HAP-1 (cell line): ENCODE measurements around the gene CDC45.
"Not testable (repeated sequence)": the region's sequence is repeated elsewhere in the genome, so short reads cannot be mapped to it uniquely, and the experiment has no call there.

ENCODE experiments used
- DNase-seq, 2 experiments: peaks; one replicate each; pipeline ENCODE4 v3.0.0-alpha.2; 2016 to 2020; ENCODE audit warnings: low spot score in 2 of 2
- H3K27me3 ChIP-seq: fragments of 250-450 bp; sonication (Bioruptor Pico); 2 replicates; pipeline ENCODE4 v1.5.1; 2020; ENCODE audit warnings: low read depth, mild to moderate bottlenecking, moderate library complexity
- H3K36me3 ChIP-seq: fragments of 250-450 bp; sonication (Bioruptor Pico); replicated peaks from 2 replicates; pipeline ENCODE4 v1.5.1; 2020; ENCODE audit warnings: mild to moderate bottlenecking
- H3K4me1 ChIP-seq: fragments of 250-450 bp; sonication (Bioruptor Pico); 2 replicates; pipeline ENCODE4 v1.5.1; 2020; ENCODE audit warnings: mild to moderate bottlenecking
- H3K4me3 ChIP-seq: fragments of 250-450 bp; sonication (Bioruptor Pico); 2 replicates; pipeline ENCODE4 v1.5.1; 2020; ENCODE audit warnings: mild to moderate bottlenecking, moderate library complexity
- H3K9me3 ChIP-seq: fragments of 250-450 bp; sonication (Bioruptor Pico); 2 replicates; pipeline ENCODE4 v1.5.1; 2020; ENCODE audit warnings: mild to moderate bottlenecking, moderate library complexity
- in situ Hi-C: fragments of 300-500 bp; cut with MboI; formaldehyde crosslinking; loops from 3 replicates; pipeline ENCODE4 v1.14.3; 2020; ENCODE audit warnings: low sequenced_read_pairs, inconsistent platforms, mixed read lengths

Gene CDC45, protein sequence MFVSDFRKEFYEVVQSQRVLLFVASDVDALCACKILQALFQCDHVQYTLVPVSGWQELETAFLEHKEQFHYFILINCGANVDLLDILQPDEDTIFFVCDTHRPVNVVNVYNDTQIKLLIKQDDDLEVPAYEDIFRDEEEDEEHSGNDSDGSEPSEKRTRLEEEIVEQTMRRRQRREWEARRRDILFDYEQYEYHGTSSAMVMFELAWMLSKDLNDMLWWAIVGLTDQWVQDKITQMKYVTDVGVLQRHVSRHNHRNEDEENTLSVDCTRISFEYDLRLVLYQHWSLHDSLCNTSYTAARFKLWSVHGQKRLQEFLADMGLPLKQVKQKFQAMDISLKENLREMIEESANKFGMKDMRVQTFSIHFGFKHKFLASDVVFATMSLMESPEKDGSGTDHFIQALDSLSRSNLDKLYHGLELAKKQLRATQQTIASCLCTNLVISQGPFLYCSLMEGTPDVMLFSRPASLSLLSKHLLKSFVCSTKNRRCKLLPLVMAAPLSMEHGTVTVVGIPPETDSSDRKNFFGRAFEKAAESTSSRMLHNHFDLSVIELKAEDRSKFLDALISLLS

DNA sequence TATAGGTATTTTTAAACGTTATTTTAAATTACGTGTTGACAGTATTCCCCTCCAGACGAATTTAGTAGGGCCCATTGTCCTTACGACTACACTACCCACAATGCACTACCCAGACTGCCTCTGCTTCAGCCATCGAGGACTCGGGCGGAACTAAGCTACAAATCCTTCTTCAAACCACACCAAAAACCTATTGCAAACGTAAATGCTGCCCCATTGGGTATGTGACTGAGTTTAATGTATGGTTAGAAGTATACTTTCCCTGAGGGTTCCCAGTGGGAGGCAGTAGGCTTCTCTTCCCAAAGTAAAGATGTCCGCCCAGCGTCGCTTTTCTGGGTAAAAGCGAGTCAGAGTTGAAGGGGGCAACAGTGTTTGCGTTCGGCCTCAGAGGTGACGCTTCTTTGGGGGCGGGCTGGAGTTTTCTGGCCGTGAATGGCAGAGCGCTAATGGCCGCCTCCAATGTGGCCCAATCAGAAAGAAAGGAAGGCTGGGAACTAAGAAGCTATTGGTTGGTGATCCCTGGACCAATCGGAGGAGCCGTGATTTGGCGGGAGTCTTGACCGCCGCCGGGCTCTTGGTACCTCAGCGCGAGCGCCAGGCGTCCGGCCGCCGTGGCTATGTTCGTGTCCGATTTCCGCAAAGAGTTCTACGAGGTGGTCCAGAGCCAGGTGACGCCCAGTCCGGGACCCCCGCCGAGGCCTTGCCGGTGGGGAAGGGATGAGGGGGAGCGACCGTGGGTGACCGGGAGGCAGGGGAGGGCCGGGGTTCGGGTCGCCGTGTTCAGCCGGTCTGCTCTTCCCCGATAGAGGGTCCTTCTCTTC is at the start of gene CDC45:
TSS of gene CDC45 (plus strand) at position 566 of the 818 bp plus-strand sequence. CDS start at position 615, 49 bp downstream.
- peaks cover 49% of the 10 kb centered on the region for H3K36me3 ChIP-seq
- in situ Hi-C loops, result no loop called here
- peak within 1 kb of the TSS; percentile 92 for H3K4me3 ChIP-seq
- H3K27me3 ChIP-seq, result no peaks in the 10 kb centered on the region
- no peaks in the 10 kb centered on the region for H3K9me3 ChIP-seq
- peak; percentile 96 to 99 for DNase-seq
- peaks cover 5% of the 10 kb centered on the region for H3K4me1 ChIP-seq

- Histone ChIP-seq H3K9me3 (no peaks in the 10 kb centered on the region), H3K36me3 (peaks cover 26% of the 10 kb centered on the region), H3K4me3 (peak overlapping the region; percentile 89), H3K27me3 (no peaks in the 10 kb centered on the region), H3K4me1 (peaks cover 13% of the 10 kb centered on the region)
- in situ Hi-C loops, result loop anchor here (25.0 kb wide), 2 partner anchors 432 to 468 kb away; partner anchors contain the start of genes GNB1L and RTL10
- DNase-seq, result peak in 1 of 2 experiments; percentile 58
Observed at GRCh38 chr22:19429950-19430889, 49.5 kb upstream of the CDC45 start.

GRCh38 chr22:19430890-19431541 is 48.7 kb upstream of the CDC45 start:
- peaks cover 33% of the 10 kb centered on the region for H3K36me3 ChIP-seq
- H3K4me1 ChIP-seq, result peaks cover 13% of the 10 kb centered on the region
- in situ Hi-C loops, result loop anchor here (25.0 kb wide), 2 partner anchors 431 to 469 kb away; partner anchors contain the start of genes GNB1L and RTL10
- no peaks in the 10 kb centered on the region for H3K9me3 ChIP-seq
- H3K27me3 ChIP-seq, result no peaks in the 10 kb centered on the region
- DNase-seq, result peak in 1 of 2 experiments; percentile 42
- H3K4me3 ChIP-seq, result peak overlapping the region; percentile 89

- in situ Hi-C loops, result loop anchor here (25.0 kb wide), 2 partner anchors 431 to 469 kb away; partner anchors contain the start of genes GNB1L and RTL10
- H3K4me1 ChIP-seq, result peaks cover 13% of the 10 kb centered on the region
- no peaks in the 10 kb centered on the region for H3K9me3 ChIP-seq
- peaks cover 40% of the 10 kb centered on the region for H3K36me3 ChIP-seq
- H3K27me3 ChIP-seq, result no peaks in the 10 kb centered on the region
- H3K4me3 ChIP-seq, result peak within 1 kb of the TSS; percentile 89
- DNase-seq, result peak; percentile 49 to 88
Observed at GRCh38 chr22:19431649-19432132, 48.0 kb upstream of the CDC45 start, which contains the start of gene HIRA. Gene HIRA (minus strand): TSS chr22:19431733. CDS start chr22:19431476, 257 bp downstream.

DNA sequence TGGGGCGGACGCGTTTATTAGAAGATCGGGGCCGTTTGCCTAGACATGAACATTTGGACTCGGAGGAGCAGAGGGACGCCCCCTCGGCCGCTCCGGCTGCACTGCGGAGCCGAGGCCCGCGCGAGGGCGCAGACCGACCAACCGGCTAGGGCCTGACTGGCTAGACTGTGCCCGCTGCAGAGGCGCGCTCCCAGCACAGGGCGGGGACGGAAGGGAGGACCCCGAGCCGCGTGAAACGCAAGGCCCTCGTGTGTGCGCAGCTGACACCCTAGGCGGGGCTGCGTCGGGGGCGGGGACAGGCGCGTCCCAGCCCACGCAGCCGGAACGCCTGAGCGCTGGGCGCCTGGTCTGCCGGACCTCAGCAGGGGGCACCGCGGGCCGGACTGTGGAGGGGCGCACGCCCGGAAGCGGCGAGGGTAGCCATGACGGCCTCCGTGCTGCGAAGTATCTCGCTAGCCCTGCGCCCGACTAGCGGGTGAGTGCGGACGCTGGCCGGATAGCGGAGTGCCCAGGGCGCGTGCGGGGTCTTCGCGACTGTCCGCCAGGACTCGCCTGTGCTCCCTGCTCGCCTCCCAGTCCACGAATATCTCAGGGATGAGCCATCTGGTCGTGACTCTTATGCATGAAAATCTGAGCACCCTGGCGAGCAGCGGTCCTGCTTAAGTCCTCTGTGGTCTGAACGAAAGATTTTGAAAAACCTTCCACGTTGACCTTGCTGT is 47.4 kb upstream of the CDC45 start, which contains the start of gene MRPL40:
TSS of gene MRPL40 (plus strand) at position 413 of the 719 bp plus-strand sequence. CDS start at position 423, 10 bp downstream.
- H3K36me3 ChIP-seq, result peaks cover 46% of the 10 kb centered on the region
- peaks cover 13% of the 10 kb centered on the region for H3K4me1 ChIP-seq
- peak; percentile 88 to 96 for DNase-seq

GRCh38 chr22:19434401-19434800 is 45.3 kb upstream of the CDC45 start:
- no peak for DNase-seq
- Histone ChIP-seq H3K9me3 (no peaks in the 10 kb centered on the region), H3K27me3 (no peaks in the 10 kb centered on the region), H3K4me3 (no peak overlapping the region), H3K4me1 (peaks cover 21% of the 10 kb centered on the region), H3K36me3 (peaks cover 45% of the 10 kb centered on the region)
- in situ Hi-C loops, result loop anchor here (25.0 kb wide), 2 partner anchors 428 to 472 kb away; partner anchors contain the start of genes GNB1L and RTL10

More for the DNA sequence above, 47.4 kb upstream of the CDC45 start, which contains the start of gene MRPL40:
- Histone ChIP-seq H3K27me3 (no peaks in the 10 kb centered on the region), H3K9me3 (no peaks in the 10 kb centered on the region), H3K4me3 (peak within 1 kb of the TSS; percentile 89)
- in situ Hi-C loops, result loop anchor here (25.0 kb wide), 2 partner anchors 430 to 470 kb away; partner anchors contain the start of genes GNB1L and RTL10

DNA sequence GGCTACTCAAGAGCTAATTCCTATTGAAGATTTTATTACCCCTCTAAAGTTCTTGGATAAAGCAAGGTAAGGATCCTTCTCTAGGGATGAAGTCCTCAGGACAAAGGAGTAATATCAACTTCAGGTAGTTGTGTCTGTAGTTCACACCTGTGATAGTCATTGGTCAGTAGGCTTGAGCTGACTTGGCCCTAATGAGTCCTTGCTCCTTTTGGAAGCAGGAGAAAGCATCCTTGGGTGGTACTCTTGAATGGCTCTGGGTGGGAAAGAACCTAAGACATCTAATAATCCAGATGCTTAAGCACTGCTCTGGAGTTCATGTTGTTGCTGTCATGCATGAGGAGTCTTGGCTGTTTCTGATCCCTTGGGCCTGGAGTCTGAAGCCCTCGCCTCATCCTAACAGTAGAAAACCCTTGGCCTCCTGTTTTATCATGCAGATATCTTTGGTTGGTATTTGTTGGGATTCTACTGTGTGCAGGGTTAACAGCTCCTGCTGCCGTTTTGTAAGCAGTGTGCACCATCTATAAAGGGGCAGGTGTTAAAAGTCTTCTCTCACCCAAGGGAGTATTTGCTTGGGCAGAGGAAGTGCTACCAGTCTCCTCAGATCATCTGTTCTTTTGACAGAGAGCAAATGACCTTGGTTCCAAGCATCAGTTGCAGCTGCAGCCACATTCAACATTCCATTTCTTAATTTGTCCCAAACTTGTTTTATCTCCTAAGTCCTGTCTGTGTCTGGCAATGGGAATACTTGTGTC is 44.7 kb upstream of the CDC45 start:
- in situ Hi-C loops, result loop anchor here (25.0 kb wide), 2 partner anchors 427 to 473 kb away; partner anchors contain the start of genes GNB1L and RTL10
- DNase-seq, result no peak
- H3K27me3 ChIP-seq, result no peaks in the 10 kb centered on the region
- H3K36me3 ChIP-seq, result peaks cover 41% of the 10 kb centered on the region
- no peaks in the 10 kb centered on the region for H3K9me3 ChIP-seq
- peaks cover 15% of the 10 kb centered on the region for H3K4me1 ChIP-seq
- H3K4me3 ChIP-seq, result no peak overlapping the region

DNA sequence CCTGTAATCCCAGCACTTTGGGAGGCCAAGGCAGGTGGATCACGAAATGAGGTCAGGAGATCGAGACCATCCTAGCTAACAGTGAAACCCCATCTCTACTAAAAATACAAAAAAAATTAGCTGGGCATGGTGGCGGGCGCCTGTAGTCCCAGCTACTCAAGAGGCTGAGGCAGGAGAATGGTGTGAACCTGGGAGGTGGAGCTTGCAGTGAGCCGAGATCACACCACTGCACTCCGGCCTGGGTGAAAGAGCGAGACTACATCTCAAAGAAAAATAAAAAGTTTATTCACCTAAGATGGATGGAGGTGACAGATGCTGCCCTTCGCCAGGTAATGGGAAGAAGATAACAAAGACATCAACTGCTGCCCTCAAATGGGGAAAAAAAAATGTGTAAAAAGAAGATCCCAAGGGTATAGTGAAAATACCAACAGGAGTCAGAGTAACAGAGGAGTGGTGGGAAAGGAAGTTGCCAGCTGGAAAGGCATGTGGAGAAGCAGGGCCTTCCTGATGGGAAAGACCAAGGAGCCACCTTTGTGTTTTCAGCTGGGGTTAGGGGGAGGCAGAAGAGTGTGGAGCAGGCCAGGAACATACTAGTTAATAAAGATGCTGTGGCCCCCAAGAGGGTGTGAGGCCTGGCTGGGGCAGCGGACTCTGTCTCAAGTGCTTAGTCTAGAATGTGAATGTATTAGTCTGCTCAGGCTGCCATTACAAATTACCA is 43.1 kb upstream of the CDC45 start:
- in situ Hi-C loops, result loop anchor here (25.0 kb wide), 2 partner anchors 426 to 474 kb away; partner anchors contain the start of genes GNB1L and RTL10
- H3K27me3 ChIP-seq, H3K9me3 ChIP-seq, H3K4me3 ChIP-seq, DNase-seq: not testable (repeated sequence)
- H3K4me1 ChIP-seq, result peaks cover 11% of the 10 kb centered on the region
- H3K36me3 ChIP-seq, result peaks cover 35% of the 10 kb centered on the region

DNA sequence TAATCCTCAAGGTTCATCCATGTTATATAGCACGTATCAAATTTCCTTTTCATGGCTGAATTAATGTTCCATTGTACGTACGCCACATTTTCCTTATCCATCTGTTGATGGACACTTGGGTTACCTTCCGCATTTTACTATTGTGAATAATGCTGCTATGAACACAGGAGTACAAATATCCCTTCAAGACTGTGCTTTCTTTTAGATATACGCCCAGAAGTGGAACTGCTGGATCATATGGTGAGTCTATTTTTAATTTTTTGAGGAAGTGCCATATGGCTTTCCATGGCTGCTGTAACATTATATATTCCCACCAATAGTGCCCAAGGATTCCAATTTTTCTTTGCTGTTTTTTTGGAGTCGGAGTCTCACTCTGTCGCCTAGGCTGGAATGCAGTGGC is 41.4 kb upstream of the CDC45 start:
- Histone ChIP-seq H3K27me3 (no peaks in the 10 kb centered on the region), H3K4me1 (peaks cover 9% of the 10 kb centered on the region), H3K4me3 (no peak overlapping the region), H3K9me3 (no peaks in the 10 kb centered on the region), H3K36me3 (peaks cover 40% of the 10 kb centered on the region)
- in situ Hi-C loops, result loop anchor here (25.0 kb wide), 2 partner anchors 424 to 476 kb away; partner anchors contain the start of genes GNB1L and RTL10
- DNase-seq, result peak in 1 of 2 experiments; percentile 40
